ENCODE results near the gene PELO. TPM values are rescaled to one million over a fixed set of nuclear protein-coding genes. Genes with fewer than 3 reads are reported as not detected.

The PELO gene
- total RNA-seq, 1 experiment from 2014 or later: 12.4 TPM

DNA sequence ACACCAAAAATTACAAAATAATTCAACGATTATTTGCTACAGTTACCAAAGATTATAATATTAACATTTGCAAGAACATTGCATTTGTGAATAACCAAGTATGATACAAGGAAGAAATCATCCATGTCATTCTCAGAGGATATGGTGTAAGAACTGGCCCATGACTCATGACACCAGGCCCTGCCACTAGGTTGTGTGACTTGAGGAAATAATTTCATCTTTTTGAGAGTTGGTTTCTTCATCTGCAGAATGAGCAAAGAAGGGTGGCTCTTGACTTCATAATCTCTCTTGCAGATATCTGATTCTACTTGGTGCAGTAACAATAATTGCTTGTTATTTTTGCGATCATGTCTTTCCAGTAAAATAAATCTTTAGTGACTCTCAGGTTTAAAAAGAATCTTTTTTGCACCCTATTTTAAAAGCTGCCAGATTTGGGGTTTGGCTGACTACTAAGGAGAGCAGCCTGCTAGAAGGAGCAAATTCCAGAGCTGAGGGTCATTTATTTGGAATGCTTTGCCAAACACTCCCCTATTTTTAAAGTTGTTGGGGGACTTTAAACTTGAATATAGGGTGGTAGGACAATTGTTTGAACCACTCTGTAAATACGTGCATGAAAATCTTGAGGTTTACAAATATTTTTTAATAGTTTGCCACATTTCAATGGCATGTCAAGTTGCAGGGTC is 23.5 kb downstream of the PELO start:
- intact Hi-C loops (cut with micrococcal nuclease; ENCODE audit: unreplicated experiment): no loop called here
- CTCF ChIA-PET: no interaction called here
- TF ChIP-seq, protein P1, sequence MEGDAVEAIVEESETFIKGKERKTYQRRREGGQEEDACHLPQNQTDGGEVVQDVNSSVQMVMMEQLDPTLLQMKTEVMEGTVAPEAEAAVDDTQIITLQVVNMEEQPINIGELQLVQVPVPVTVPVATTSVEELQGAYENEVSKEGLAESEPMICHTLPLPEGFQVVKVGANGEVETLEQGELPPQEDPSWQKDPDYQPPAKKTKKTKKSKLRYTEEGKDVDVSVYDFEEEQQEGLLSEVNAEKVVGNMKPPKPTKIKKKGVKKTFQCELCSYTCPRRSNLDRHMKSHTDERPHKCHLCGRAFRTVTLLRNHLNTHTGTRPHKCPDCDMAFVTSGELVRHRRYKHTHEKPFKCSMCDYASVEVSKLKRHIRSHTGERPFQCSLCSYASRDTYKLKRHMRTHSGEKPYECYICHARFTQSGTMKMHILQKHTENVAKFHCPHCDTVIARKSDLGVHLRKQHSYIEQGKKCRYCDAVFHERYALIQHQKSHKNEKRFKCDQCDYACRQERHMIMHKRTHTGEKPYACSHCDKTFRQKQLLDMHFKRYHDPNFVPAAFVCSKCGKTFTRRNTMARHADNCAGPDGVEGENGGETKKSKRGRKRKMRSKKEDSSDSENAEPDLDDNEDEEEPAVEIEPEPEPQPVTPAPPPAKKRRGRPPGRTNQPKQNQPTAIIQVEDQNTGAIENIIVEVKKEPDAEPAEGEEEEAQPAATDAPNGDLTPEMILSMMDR (IDR thresholded peaks at IDR 0.05): no peak
- TF ChIP-seq, protein P2, sequence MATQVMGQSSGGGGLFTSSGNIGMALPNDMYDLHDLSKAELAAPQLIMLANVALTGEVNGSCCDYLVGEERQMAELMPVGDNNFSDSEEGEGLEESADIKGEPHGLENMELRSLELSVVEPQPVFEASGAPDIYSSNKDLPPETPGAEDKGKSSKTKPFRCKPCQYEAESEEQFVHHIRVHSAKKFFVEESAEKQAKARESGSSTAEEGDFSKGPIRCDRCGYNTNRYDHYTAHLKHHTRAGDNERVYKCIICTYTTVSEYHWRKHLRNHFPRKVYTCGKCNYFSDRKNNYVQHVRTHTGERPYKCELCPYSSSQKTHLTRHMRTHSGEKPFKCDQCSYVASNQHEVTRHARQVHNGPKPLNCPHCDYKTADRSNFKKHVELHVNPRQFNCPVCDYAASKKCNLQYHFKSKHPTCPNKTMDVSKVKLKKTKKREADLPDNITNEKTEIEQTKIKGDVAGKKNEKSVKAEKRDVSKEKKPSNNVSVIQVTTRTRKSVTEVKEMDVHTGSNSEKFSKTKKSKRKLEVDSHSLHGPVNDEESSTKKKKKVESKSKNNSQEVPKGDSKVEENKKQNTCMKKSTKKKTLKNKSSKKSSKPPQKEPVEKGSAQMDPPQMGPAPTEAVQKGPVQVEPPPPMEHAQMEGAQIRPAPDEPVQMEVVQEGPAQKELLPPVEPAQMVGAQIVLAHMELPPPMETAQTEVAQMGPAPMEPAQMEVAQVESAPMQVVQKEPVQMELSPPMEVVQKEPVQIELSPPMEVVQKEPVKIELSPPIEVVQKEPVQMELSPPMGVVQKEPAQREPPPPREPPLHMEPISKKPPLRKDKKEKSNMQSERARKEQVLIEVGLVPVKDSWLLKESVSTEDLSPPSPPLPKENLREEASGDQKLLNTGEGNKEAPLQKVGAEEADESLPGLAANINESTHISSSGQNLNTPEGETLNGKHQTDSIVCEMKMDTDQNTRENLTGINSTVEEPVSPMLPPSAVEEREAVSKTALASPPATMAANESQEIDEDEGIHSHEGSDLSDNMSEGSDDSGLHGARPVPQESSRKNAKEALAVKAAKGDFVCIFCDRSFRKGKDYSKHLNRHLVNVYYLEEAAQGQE (IDR thresholded peaks at IDR 0.05; ENCODE audit: insufficient read depth in 1 of 2, low read depth in 2 of 2, low read length in 1 of 2): no peak
- TF ChIP-seq TCF7L2 (IDR thresholded peaks at IDR 0.05; ENCODE audit: low read depth, low read length) (no peak), SIN3A (IDR thresholded peaks at IDR 0.05; ENCODE audit: borderline replicate concordance, insufficient read depth, low read depth, low read length) (no peak), POLR2AphosphoS5 (IDR thresholded peaks at IDR 0.05; ENCODE audit: low read depth, low read length) (no peak)
- no peak overlapping the region for H3K4me3 ChIP-seq (ENCODE audit: low read depth in 2 of 2, low read length in 2 of 2)
- no peaks in the 10 kb centered on the region for H3K36me3 ChIP-seq (ENCODE audit: control insufficient read depth, insufficient read depth, low read length)
- no peak for DNase-seq (ENCODE audit: low read depth, low spot score)
- POLR2A ChIA-PET: no interaction called here
- in situ Hi-C loops (cut with HindIII; ENCODE audit: low pct_unique_long_range_greater_than_20kb, low sequenced_read_pairs): no loop called here
- H3K27me3 ChIP-seq (ENCODE audit: control insufficient read depth, insufficient read depth, low read length): no peaks in the 10 kb centered on the region; the same call in 1 of the 2 replicates
- ATAC-seq: no peak
- no peaks in the 10 kb centered on the region for H3K4me1 ChIP-seq (ENCODE audit: control insufficient read depth, insufficient read depth, low read length)
- no peak overlapping the region for H3K27ac ChIP-seq (ENCODE audit: low read length)
- BruUV-seq (replicated peaks): no TSS peak
- H3K9me3 ChIP-seq (ENCODE audit: control insufficient read depth, insufficient read depth, low read depth, low read length): no peaks in the 10 kb centered on the region

DNA sequence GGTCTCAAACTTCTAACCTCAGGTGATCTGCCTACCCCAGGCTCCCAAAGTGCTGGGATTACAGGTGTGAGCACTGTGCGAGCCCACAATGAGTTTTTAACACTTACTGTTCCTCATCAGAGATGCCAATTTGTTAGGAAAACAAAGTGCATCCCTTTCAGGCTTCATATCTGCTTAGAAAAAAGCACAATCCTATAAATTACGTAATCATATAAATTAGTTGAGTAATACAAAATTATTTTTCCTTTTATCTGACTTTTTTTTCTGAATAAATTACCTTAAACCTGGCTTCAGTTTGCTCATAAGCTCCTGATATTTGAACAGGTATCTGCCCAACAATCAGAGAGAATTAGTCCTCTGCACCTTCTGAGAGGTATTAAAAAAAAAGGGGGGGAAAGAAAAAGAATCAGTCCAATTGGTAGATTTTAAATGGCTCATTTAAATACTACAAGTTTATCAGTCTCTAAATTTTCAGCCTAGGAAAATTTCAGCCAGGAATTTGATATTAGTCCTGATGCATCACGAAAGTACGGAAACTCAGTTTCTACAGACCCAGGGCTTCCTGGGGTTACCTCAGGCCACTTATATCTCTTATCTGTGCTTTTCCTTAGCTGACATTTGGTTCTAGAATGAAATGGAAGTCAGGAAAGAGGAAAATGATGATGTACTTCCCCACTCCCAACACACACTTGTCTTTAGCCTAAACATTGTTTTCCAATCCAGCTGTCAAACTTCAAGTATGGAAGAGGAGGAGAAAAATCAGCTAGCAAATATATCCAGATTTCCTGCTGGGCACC is 26.8 kb downstream of the PELO start:
- in situ Hi-C loops (cut with HindIII; ENCODE audit: low pct_unique_long_range_greater_than_20kb, low sequenced_read_pairs): no loop called here
- CTCF ChIA-PET: no interaction called here
- BruUV-seq (replicated peaks): no TSS peak

More for the DNA sequence above, 26.8 kb downstream of the PELO start:
- DNase-seq (ENCODE audit: low read depth, low spot score) (no peak), ATAC-seq (no peak)
- Histone ChIP-seq H3K27ac (ENCODE audit: low read length) (no peak overlapping the region), H3K27me3 (ENCODE audit: control insufficient read depth, insufficient read depth, low read length) (no peaks in the 10 kb centered on the region; the same call in 1 of the 2 replicates), H3K4me1 (ENCODE audit: control insufficient read depth, insufficient read depth, low read length) (no peaks in the 10 kb centered on the region), H3K9me3 (ENCODE audit: control insufficient read depth, insufficient read depth, low read depth, low read length) (no peaks in the 10 kb centered on the region), H3K4me3 (ENCODE audit: low read depth in 2 of 2, low read length in 2 of 2) (no peak overlapping the region), H3K36me3 (ENCODE audit: control insufficient read depth, insufficient read depth, low read length) (no peaks in the 10 kb centered on the region)
- intact Hi-C loops (cut with micrococcal nuclease; ENCODE audit: unreplicated experiment): no loop called here
- POLR2A ChIA-PET: interaction anchor here (0.6 kb wide), 1 partner anchor 12 kb away, joined by 3 read pairs; no protein-coding TSS in a partner anchor
- TF ChIP-seq, protein P1 (IDR thresholded peaks at IDR 0.05): no peak
- TF ChIP-seq SIN3A (IDR thresholded peaks at IDR 0.05; ENCODE audit: borderline replicate concordance, insufficient read depth, low read depth, low read length) (no peak), POLR2AphosphoS5 (IDR thresholded peaks at IDR 0.05; ENCODE audit: low read depth, low read length) (no peak), TCF7L2 (IDR thresholded peaks at IDR 0.05; ENCODE audit: low read depth, low read length) (no peak)
- TF ChIP-seq, protein P2 (IDR thresholded peaks at IDR 0.05; ENCODE audit: insufficient read depth in 1 of 2, low read depth in 2 of 2, low read length in 1 of 2): no peak
